HepG2 (cell line): ENCODE data around the gene SRC. TPM values are rescaled to one million over a fixed set of nuclear protein-coding genes. Genes with fewer than 3 reads are reported as not detected.

ENCODE experiments used
- AKAP8 ChIP-seq: sonication (generic); formaldehyde crosslinking; IDR thresholded peaks from 2 replicates; pipeline ENCODE4 v1.5.1; 2020; ENCODE audit warnings: mild to moderate bottlenecking, missing genetic modification reagents
- ARNT2 ChIP-seq: sonication (generic); formaldehyde crosslinking; IDR thresholded peaks from 2 replicates; pipeline ENCODE4 v1.8.0; 2022; ENCODE audit warnings: mild to moderate bottlenecking, low read depth, missing genetic modification reagents, moderate library complexity
- DMTF1 ChIP-seq: sonication (generic); formaldehyde crosslinking; IDR thresholded peaks from 2 replicates; pipeline ENCODE4 v1.4.0; 2020; ENCODE audit warnings: mild to moderate bottlenecking, missing genetic modification reagents
- FOXC1 ChIP-seq: sonication (generic); formaldehyde crosslinking; IDR thresholded peaks from 2 replicates; pipeline ENCODE4 v1.8.0; 2022; ENCODE audit warnings: mild to moderate bottlenecking, missing genetic modification reagents, borderline replicate concordance
- ISL2 ChIP-seq: sonication (generic); formaldehyde crosslinking; IDR thresholded peaks from 2 replicates; pipeline ENCODE4 v1.5.0; 2020; ENCODE audit warnings: missing genetic modification reagents
- MLX ChIP-seq: IDR thresholded peaks from 2 replicates; pipeline ENCODE4 v1.6.1; 2016
- NR2F6 ChIP-seq, 2 experiments: IDR thresholded peaks; 2 replicates each; pipeline ENCODE4 v1.6.1; 2016; ENCODE audit warnings: antibody characterized with exemption in 1 of 2, mild to moderate bottlenecking in 1 of 2
- ONECUT2 ChIP-seq: sonication (generic); formaldehyde crosslinking; IDR thresholded peaks from 2 replicates; pipeline ENCODE4 v1.4.0; 2020; ENCODE audit warnings: missing genetic modification reagents
- POLR2A ChIP-seq, 2 experiments: IDR thresholded peaks; 2 replicates each; pipeline ENCODE4 v1.6.1; 2011; ENCODE audit warnings: low read depth in 2 of 2, low read length in 2 of 2, mild to moderate bottlenecking in 1 of 2, moderate library complexity in 1 of 2; ENCODE audit not compliant: insufficient read depth in 1 of 2
- RFX5 ChIP-seq: IDR thresholded peaks from 2 replicates; pipeline ENCODE4 v1.6.1; 2011; ENCODE audit warnings: low read depth, low read length, improper control_type of control experiment
- SAP130 ChIP-seq: IDR thresholded peaks from 2 replicates; pipeline ENCODE4 v1.6.1; 2016; ENCODE audit warnings: low read depth
- YY1 ChIP-seq: IDR thresholded peaks from 2 replicates; pipeline ENCODE4 v1.6.1; 2011; ENCODE audit warnings: low read length, low read depth, moderate library complexity, mild to moderate bottlenecking; ENCODE audit not compliant: insufficient read depth, insufficient replicate concordance
- ZBTB26 ChIP-seq: IDR thresholded peaks from 2 replicates; pipeline ENCODE4 v1.6.1; 2016; ENCODE audit warnings: missing compliant biosample characterization, missing genetic modification reagents, borderline replicate concordance
- ZBTB7A ChIP-seq: sonication (generic); formaldehyde crosslinking; IDR thresholded peaks from 2 replicates; pipeline ENCODE4 v1.8.0; 2022; ENCODE audit warnings: mild to moderate bottlenecking, missing genetic modification reagents
- ZEB1 ChIP-seq: IDR thresholded peaks from 2 replicates; pipeline ENCODE4 v1.6.1; 2012; ENCODE audit warnings: mild to moderate bottlenecking, low read depth, inconsistent platforms; ENCODE audit not compliant: insufficient replicate concordance
- ZMYM3 ChIP-seq: sonication (generic); formaldehyde crosslinking; IDR thresholded peaks from 2 replicates; pipeline ENCODE4 v1.5.1; 2020; ENCODE audit warnings: mild to moderate bottlenecking, missing genetic modification reagents
- ZMYM4 ChIP-seq: sonication (generic); formaldehyde crosslinking; IDR thresholded peaks from 2 replicates; pipeline ENCODE4 v1.8.1; 2023; ENCODE audit warnings: mild to moderate bottlenecking, missing genetic modification reagents
- ZNF20 ChIP-seq: sonication (generic); formaldehyde crosslinking; IDR thresholded peaks from 2 replicates; pipeline ENCODE4 v1.4.0; 2020; ENCODE audit warnings: mild to moderate bottlenecking, moderate library complexity, missing genetic modification reagents
- ZNF329 ChIP-seq: sonication (generic); formaldehyde crosslinking; IDR thresholded peaks from 2 replicates; pipeline ENCODE4 v1.9.0; 2021; ENCODE audit warnings: low read depth, mild to moderate bottlenecking, missing genetic modification reagents
- ZNF484 ChIP-seq: sonication (generic); formaldehyde crosslinking; IDR thresholded peaks from 2 replicates; pipeline ENCODE4 v1.5.1; 2020; ENCODE audit warnings: mild to moderate bottlenecking, low read depth, missing genetic modification reagents, borderline replicate concordance
- ZNF558 ChIP-seq: sonication (generic); formaldehyde crosslinking; IDR thresholded peaks from 2 replicates; pipeline ENCODE4 v1.9.0; 2022; ENCODE audit warnings: mild to moderate bottlenecking, missing genetic modification reagents, borderline replicate concordance
- ZNF570 ChIP-seq: sonication (generic); formaldehyde crosslinking; IDR thresholded peaks from 2 replicates; pipeline ENCODE4 v1.4.0; 2020; ENCODE audit warnings: mild to moderate bottlenecking, missing genetic modification reagents, borderline replicate concordance
- ZNF691 ChIP-seq: sonication (generic); formaldehyde crosslinking; IDR thresholded peaks from 2 replicates; pipeline ENCODE4 v1.4.0; 2020; ENCODE audit warnings: missing genetic modification reagents, low read depth, mild to moderate bottlenecking, borderline replicate concordance
- ZNF788 ChIP-seq: sonication (generic); formaldehyde crosslinking; IDR thresholded peaks from 2 replicates; pipeline ENCODE4 v1.5.0; 2020; ENCODE audit warnings: mild to moderate bottlenecking, missing genetic modification reagents, borderline replicate concordance
- ZNF850 ChIP-seq: sonication (generic); formaldehyde crosslinking; conservative IDR thresholded peaks from 2 replicates; pipeline ENCODE4 v1.9.0; 2021; ENCODE audit warnings: mild to moderate bottlenecking, missing genetic modification reagents
- polyA plus RNA-seq, 8 experiments: library from polyadenylated mRNA; depleted of rRNA in 3 of 8; stranded (reverse) in 7 of 8; unstranded in 1 of 8; fragments of >200 nt; fragmentation: Illumina TruSeq in 4 of 8; extraction: Trizol in 4 of 8; gene quantifications; 2 replicates each; pipeline versions ENCODE4 v1.2.1 to v1.2.3, GENCODE V29; 2011 to 2016; ENCODE audit warnings: low read depth in 4 of 8, missing spikeins in 1 of 8, mixed read lengths in 1 of 8; ENCODE audit not compliant: insufficient read depth in 1 of 8
- total RNA-seq, 5 experiments: library from RNA; depleted of rRNA; stranded (reverse); fragments of >200 nt; fragmentation: Illumina TruSeq; extraction: Trizol; gene quantifications; 2 replicates each; pipeline ENCODE4 v1.2.3, GENCODE V29; 2016; ENCODE audit warnings: low read depth in 1 of 5

The SRC gene
- total and polyA plus RNA-seq, 2 of the 13 experiments (the other 11 are each of a cell fraction or from before 2014, with no cell fraction given): 54.7 to 192 TPM

GRCh38 chr20:37329481-37330165 is 16.3 kb upstream of the SRC start (continued):
- TF ChIP-seq ZMYM4 (CRISPR knock-in tag) (peak; percentile 34; the same call in 1 of the 2 replicates), ZEB1 (no peak), NR2F6 (IDR thresholded peaks at IDR 0.05) (peak; percentile 46), NR2F6 (CRISPR knock-in tag; IDR thresholded peaks at IDR 0.05) (peak; percentile 54), AKAP8 (CRISPR knock-in tag) (no peak), SAP130 (peak; percentile 42; the same call in 1 of the 2 replicates), ZNF850 (CRISPR knock-in tag) (no peak), ZNF329 (CRISPR knock-in tag) (no peak), ZNF788 (no peak), ARNT2 (CRISPR knock-in tag) (no peak), DMTF1 (CRISPR knock-in tag) (no peak), ZNF558 (CRISPR knock-in tag) (no peak), ZNF691 (CRISPR knock-in tag) (no peak), ISL2 (CRISPR knock-in tag) (no peak), ZBTB26 (CRISPR knock-in tag) (no peak), POLR2A (IDR thresholded peaks at IDR 0.05; ENCODE audit: insufficient read depth in 1 of 2, low read depth in 2 of 2, low read length in 2 of 2) (no peak), ZNF570 (CRISPR knock-in tag) (no peak), RFX5 (no peak), ZMYM3 (CRISPR knock-in tag) (peak; percentile 76), ONECUT2 (CRISPR knock-in tag) (no peak), YY1 (no peak), FOXC1 (CRISPR knock-in tag) (no peak), ZNF484 (CRISPR knock-in tag) (no peak), ZNF20 (CRISPR knock-in tag) (no peak), MLX (CRISPR knock-in tag) (no peak), ZBTB7A (no peak)
